HepG2 (cell line): Measurements from ENCODE around the gene VCP. TPM values are rescaled to one million over a fixed set of nuclear protein-coding genes. Genes with fewer than 3 reads are reported as not detected.

ENCODE experiments used
- ATAC-seq: fragments of 200-7000 bp; cut with Tn5 transposase; 3 replicates; pipeline ENCODE4 v1.9.1; 2020; ENCODE audit warnings: mild to moderate bottlenecking, moderate library complexity
- BruUV-seq: library from RNA; stranded (reverse); fragments of 400-500 nt; replicated peaks from 2 replicates; lab custom pipeline; 2021; lab: Mats Ljungman, UMichigan
- CTCF ChIA-PET: fragments of 300-600 bp; formaldehyde crosslinking; extraction: SDS; loops from one replicate; lab custom pipeline; 2021; ENCODE audit warnings: low total read pairs, inconsistent platforms, low intra/inter-chr PET ratio; lab: Yijun Ruan, JAX
- POLR2A ChIA-PET: fragments of 350-600 bp; sonication (Branson Sonifier 250); formaldehyde crosslinking; loops from one replicate; lab custom pipeline; 2020; ENCODE audit warnings: antibody characterized with exemption, inconsistent platforms; lab: Yijun Ruan, JAX
- DNase-seq: peaks from one replicate; pipeline ENCODE4 v3.0.0-alpha.2; 2015; ENCODE audit warnings: low spot score
- FAIRE-seq: peaks from 3 replicates; lab custom pipeline; 2011; peaks lifted over from hg19 to GRCh38; lab: Jason Lieb, UNC
- H2AFZ ChIP-seq: one replicate; pipeline ENCODE4 v1.6.1; 2011; ENCODE audit warnings: low read length, inconsistent platforms
- H3K27ac ChIP-seq: fragments of 300-600 bp; 3 replicates; pipeline ENCODE4 v1.8.0; 2011; ENCODE audit warnings: mixed run types, mild to moderate bottlenecking, mixed read lengths, low read length, inconsistent platforms; ENCODE audit not compliant: insufficient read depth; ENCODE audit errors: extremely low read length
- H3K27me3 ChIP-seq, 2 experiments: fragments of 200-600 bp in 1 of 2; 2 replicates in 1 of 2; 3 replicates in 1 of 2; pipeline versions ENCODE4 v1.6.0 to v1.8.0; 2011; ENCODE audit warnings: low read length in 2 of 2, mild to moderate bottlenecking in 2 of 2, moderate library complexity in 2 of 2, inconsistent platforms in 1 of 2; ENCODE audit not compliant: insufficient read depth in 2 of 2, control insufficient read depth in 1 of 2
- H3K36me3 ChIP-seq, 2 experiments: fragments of 200-600 bp in 1 of 2; replicated peaks in 1 of 2; 2 replicates in 1 of 2; 3 replicates in 1 of 2; pipeline versions ENCODE4 v1.5.1 to v1.8.0; 2011; ENCODE audit warnings: low read length in 2 of 2, inconsistent platforms in 1 of 2; ENCODE audit not compliant: insufficient read depth in 2 of 2, control insufficient read depth in 1 of 2
- H3K4me1 ChIP-seq: 2 replicates; pipeline ENCODE4 v1.5.1; 2012; ENCODE audit warnings: low read length, inconsistent platforms; ENCODE audit not compliant: insufficient read depth
- H3K4me2 ChIP-seq: 2 replicates; pipeline ENCODE4 v1.6.0; 2011; ENCODE audit warnings: low read depth, low read length, inconsistent platforms
- H3K4me3 ChIP-seq, 3 experiments: fragments of 200-600 bp in 1 of 3; sonication (generic), shearing (Covaris generic) in 1 of 3; replicated peaks in 1 of 3; 2 replicates each; pipeline ENCODE4 v1.5.1; 2011 to 2016; ENCODE audit warnings: low read length in 3 of 3, inconsistent platforms in 2 of 3, low read depth in 2 of 3, mild to moderate bottlenecking in 2 of 3, control low read depth in 1 of 3, mixed read lengths in 1 of 3; ENCODE audit not compliant: insufficient read depth in 1 of 3
- H3K79me2 ChIP-seq: one replicate; pipeline ENCODE4 v1.6.1; 2011; ENCODE audit warnings: low read length, inconsistent platforms; ENCODE audit not compliant: insufficient read depth
- H3K9ac ChIP-seq: 2 replicates; pipeline ENCODE4 v1.6.0; 2011; ENCODE audit warnings: mild to moderate bottlenecking, low read depth, low read length, inconsistent platforms; ENCODE audit not compliant: insufficient read depth
- H3K9me3 ChIP-seq: 2 replicates; pipeline ENCODE4 v1.5.1; 2012; ENCODE audit warnings: mild to moderate bottlenecking, low read length
- H4K20me1 ChIP-seq: 2 replicates; pipeline ENCODE4 v1.6.0; 2011; ENCODE audit warnings: inconsistent platforms, mild to moderate bottlenecking, low read length, moderate library complexity; ENCODE audit not compliant: insufficient read depth
- AGO2 ChIP-seq: fragments of 200-400 bp; formaldehyde crosslinking; optimal IDR thresholded peaks from 2 replicates; pipeline ENCODE3; 2017; ENCODE audit warnings: mild to moderate bottlenecking, low read depth, low read length, moderate library complexity
- ELF3 ChIP-seq: IDR thresholded peaks from 2 replicates; pipeline ENCODE4 v1.6.1; 2016; ENCODE audit warnings: missing genetic modification reagents, missing compliant biosample characterization
- GATA4 ChIP-seq: sonication (generic); IDR thresholded peaks from 2 replicates; pipeline ENCODE4 v1.6.1; 2016; ENCODE audit warnings: antibody characterized with exemption, low read depth, borderline replicate concordance
- GRHL1 ChIP-seq: sonication (generic); formaldehyde crosslinking; conservative IDR thresholded peaks from 2 replicates; pipeline ENCODE4 v1.8.0; 2022; ENCODE audit warnings: missing genetic modification reagents
- HNF1A ChIP-seq, 2 experiments: sonication (generic) in 1 of 2; formaldehyde crosslinking in 1 of 2; IDR thresholded peaks; 2 replicates each; pipeline versions ENCODE4 v1.4.0 to v1.6.1; 2016 to 2020; ENCODE audit warnings: borderline replicate concordance in 1 of 2, low read depth in 1 of 2, mild to moderate bottlenecking in 1 of 2, missing genetic modification reagents in 1 of 2
- KLF13 ChIP-seq: sonication (generic); formaldehyde crosslinking; IDR thresholded peaks from 2 replicates; pipeline ENCODE4 v1.4.0; 2020; ENCODE audit warnings: mild to moderate bottlenecking, missing genetic modification reagents
- NRL ChIP-seq: sonication (generic); formaldehyde crosslinking; IDR thresholded peaks from 2 replicates; pipeline ENCODE4 v1.5.0; 2020; ENCODE audit warnings: missing genetic modification reagents, mild to moderate bottlenecking, moderate library complexity, borderline replicate concordance
- ZBTB38 ChIP-seq: sonication (generic); formaldehyde crosslinking; IDR thresholded peaks from 2 replicates; pipeline ENCODE4 v1.5.1; 2020; ENCODE audit warnings: mild to moderate bottlenecking, missing genetic modification reagents
- ZFP36L1 ChIP-seq: sonication (generic); formaldehyde crosslinking; IDR thresholded peaks from 2 replicates; pipeline ENCODE4 v1.8.0; 2022; ENCODE audit warnings: mild to moderate bottlenecking, missing genetic modification reagents, moderate library complexity
- ZNF383 ChIP-seq: sonication (generic); formaldehyde crosslinking; IDR thresholded peaks from 2 replicates; pipeline ENCODE4 v1.4.0; 2020; ENCODE audit warnings: missing genetic modification reagents, mild to moderate bottlenecking, borderline replicate concordance
- ZNF432 ChIP-seq: sonication (generic); formaldehyde crosslinking; IDR thresholded peaks from 2 replicates; pipeline ENCODE4 v1.5.0; 2020; ENCODE audit warnings: missing genetic modification reagents, mild to moderate bottlenecking, borderline replicate concordance
- ZNF615 ChIP-seq: sonication (generic); formaldehyde crosslinking; IDR thresholded peaks from 2 replicates; pipeline ENCODE4 v1.5.0; 2020; ENCODE audit warnings: mild to moderate bottlenecking, missing genetic modification reagents, borderline replicate concordance
- ZNF747 ChIP-seq: sonication (generic); formaldehyde crosslinking; IDR thresholded peaks from 2 replicates; pipeline ENCODE4 v1.8.1; 2023; ENCODE audit warnings: missing genetic modification reagents, mild to moderate bottlenecking, borderline replicate concordance
- ZNF780A ChIP-seq: sonication (generic); formaldehyde crosslinking; IDR thresholded peaks from 2 replicates; pipeline ENCODE4 v1.8.0; 2022; ENCODE audit warnings: mild to moderate bottlenecking, missing genetic modification reagents, moderate library complexity
- WGBS: methylation state at CpG from one replicate; pipeline ENCODE4 v1.1.6; 2017; ENCODE audit warnings: low lambda C conversion rate; 5-methylcytosine and 5-hydroxymethylcytosine counted together
- in situ Hi-C: cut with HindIII; loops from 2 replicates; pipeline ENCODE4 v1.10.0; 2017; ENCODE audit warnings: low pct_unique_long_range_greater_than_20kb; ENCODE audit not compliant: extremely low pct_ligation_motif_present
- intact Hi-C: fragments of 100-400 bp; cut with micrococcal nuclease; formaldehyde crosslinking; loops from one replicate; pipeline ENCODE4 v1.10.0; 2022; ENCODE audit not compliant: unreplicated experiment
- polyA plus RNA-seq, 8 experiments: library from polyadenylated mRNA; depleted of rRNA in 3 of 8; stranded (reverse) in 7 of 8; unstranded in 1 of 8; fragments of >200 nt; fragmentation: Illumina TruSeq in 4 of 8; extraction: Trizol in 4 of 8; gene quantifications; 2 replicates each; pipeline versions ENCODE4 v1.2.1 to v1.2.3, GENCODE V29; 2011 to 2016; ENCODE audit warnings: low read depth in 4 of 8, missing spikeins in 1 of 8, mixed read lengths in 1 of 8; ENCODE audit not compliant: insufficient read depth in 1 of 8
- total RNA-seq, 5 experiments: library from RNA; depleted of rRNA; stranded (reverse); fragments of >200 nt; fragmentation: Illumina TruSeq; extraction: Trizol; gene quantifications; 2 replicates each; pipeline ENCODE4 v1.2.3, GENCODE V29; 2016; ENCODE audit warnings: low read depth in 1 of 5
- TF ChIP-seq, protein P1 (sequence below): sonication (generic); formaldehyde crosslinking; IDR thresholded peaks from 2 replicates; pipeline ENCODE4 v1.4.0; 2020; ENCODE audit warnings: missing genetic modification reagents

VCP gene
- total and polyA plus RNA-seq, 2 of the 13 experiments (the other 11 are each of a cell fraction or from before 2014, with no cell fraction given): 143 to 391 TPM

- no peak for TF ChIP-seq HNF1A (IDR thresholded peaks at IDR 0.05; ENCODE audit: low read depth)
- no peak for TF ChIP-seq HNF1A (CRISPR knock-in tag; IDR thresholded peaks at IDR 0.05; ENCODE audit: borderline replicate concordance)
These were observed 44.6 kb downstream of the VCP start (continued) for GRCh38 chr9:35027860-35028259.

DNA sequence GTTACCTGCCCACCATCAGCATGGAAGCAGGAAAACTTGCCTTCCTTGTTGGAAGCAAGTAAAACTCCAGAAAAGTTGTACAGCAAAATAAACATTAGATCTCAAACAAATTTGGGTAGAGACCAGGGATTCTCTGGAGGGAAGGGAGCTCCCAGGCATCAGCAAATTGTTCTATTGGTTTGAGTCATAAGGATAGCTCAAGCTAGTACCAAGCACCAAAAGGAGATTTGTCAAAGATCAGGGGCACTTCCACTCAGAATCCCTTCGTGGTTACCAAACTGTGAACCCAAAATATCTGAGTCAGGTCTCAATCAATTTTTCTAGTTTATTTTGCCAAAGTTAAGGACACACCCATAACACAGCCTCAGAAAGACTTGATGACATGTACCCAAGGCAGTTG, 45.1 kb downstream of the VCP start:
- no peak overlapping the region for H2AFZ ChIP-seq
- DNase-seq (no peak), FAIRE-seq (no peak), ATAC-seq (no peak)
- intact Hi-C loops (no loop called here), in situ Hi-C loops (no loop called here)
- no peaks in the 10 kb centered on the region for H3K79me2 ChIP-seq
- no peaks in the 10 kb centered on the region for H4K20me1 ChIP-seq
- no peak overlapping the region for H3K4me2 ChIP-seq
- no peaks in the 10 kb centered on the region for H3K27me3 ChIP-seq
- no peak overlapping the region for H3K27ac ChIP-seq
- H3K36me3 ChIP-seq: no peaks in the 10 kb centered on the region
- POLR2A ChIA-PET: no interaction called here
- WGBS: 20% methylated on average over 1 of the region's 1 CpG
- CTCF ChIA-PET: no interaction called here
- BruUV-seq: no TSS peak
- H3K4me1 ChIP-seq: no peaks in the 10 kb centered on the region
- H3K9ac ChIP-seq: no peak overlapping the region
- TF ChIP-seq NRL (CRISPR knock-in tag) (no peak), ZNF747 (CRISPR knock-in tag) (no peak), ZNF432 (CRISPR knock-in tag) (no peak), KLF13 (CRISPR knock-in tag) (no peak), ZNF780A (CRISPR knock-in tag) (no peak), GRHL1 (no peak), AGO2 (no peak), ZBTB38 (CRISPR knock-in tag) (no peak), GATA4 (no peak), ELF3 (CRISPR knock-in tag) (no peak), ZNF383 (no peak), ZFP36L1 (no peak), ZNF615 (no peak)
- TF ChIP-seq, protein P1, sequence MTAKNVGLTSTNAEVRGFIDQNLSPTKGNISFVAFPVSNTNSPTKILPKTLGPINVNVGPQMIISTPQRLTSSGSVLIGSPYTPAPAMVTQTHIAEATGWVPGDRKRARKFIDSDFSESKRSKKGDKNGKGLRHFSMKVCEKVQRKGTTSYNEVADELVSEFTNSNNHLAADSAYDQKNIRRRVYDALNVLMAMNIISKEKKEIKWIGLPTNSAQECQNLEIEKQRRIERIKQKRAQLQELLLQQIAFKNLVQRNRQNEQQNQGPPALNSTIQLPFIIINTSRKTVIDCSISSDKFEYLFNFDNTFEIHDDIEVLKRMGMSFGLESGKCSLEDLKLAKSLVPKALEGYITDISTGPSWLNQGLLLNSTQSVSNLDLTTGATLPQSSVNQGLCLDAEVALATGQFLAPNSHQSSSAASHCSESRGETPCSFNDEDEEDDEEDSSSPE (CRISPR knock-in tag): no peak
- H3K4me3 ChIP-seq: no peak overlapping the region
- H3K9me3 ChIP-seq: no peaks in the 10 kb centered on the region
